ENCODE measurements around the gene ZFHX3.

- TF ChIP-seq EZH2 (IDR thresholded peaks at IDR 0.05; ENCODE audit: insufficient read depth, poor library complexity, severe bottlenecking): no peak
- TF ChIP-seq EZH2phosphoT487 (IDR thresholded peaks at IDR 0.05; ENCODE audit: insufficient read depth, low read depth): no peak
These were observed 199.9 kb downstream of the ZFHX3 start for GRCh38 chr16:72848028-72848400.

All from GM23248 (cell line).